ENCODE measurements around the gene UBE2D3.

DNA sequence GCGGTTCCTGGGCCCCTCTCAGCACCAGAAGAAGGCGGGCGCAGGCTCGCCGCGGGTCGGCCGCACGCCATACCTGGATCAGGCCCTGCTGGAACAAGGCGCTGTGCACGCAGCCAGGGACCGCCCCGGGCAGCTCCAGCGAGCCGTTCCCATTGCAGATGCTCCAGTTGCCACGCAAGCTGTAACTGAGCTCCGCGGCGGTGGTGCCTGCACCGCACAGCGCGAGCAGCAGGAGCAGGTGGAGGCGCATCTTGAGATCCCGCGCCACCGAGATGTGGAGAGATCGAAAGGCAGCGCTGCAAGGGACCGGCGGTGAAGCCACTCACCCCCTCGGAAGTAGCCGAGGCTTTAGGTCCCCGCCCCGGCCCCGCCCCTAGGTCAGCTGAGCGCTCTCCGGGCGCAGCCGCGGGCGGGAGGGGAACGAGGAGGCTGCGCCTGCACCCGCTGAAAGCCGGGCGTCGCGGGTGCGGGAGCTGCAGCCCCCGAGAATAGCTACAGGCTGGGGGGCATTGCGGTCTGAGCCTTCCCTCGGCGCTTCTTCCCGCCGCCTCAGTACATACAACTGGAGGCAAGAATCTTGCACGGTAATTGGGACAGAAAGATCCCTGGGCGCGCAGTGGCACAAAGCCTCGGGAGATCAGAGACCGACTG is 66.6 kb downstream of the UBE2D3 start, which contains the start of gene MANBA:
- TF ChIP-seq, protein P1, sequence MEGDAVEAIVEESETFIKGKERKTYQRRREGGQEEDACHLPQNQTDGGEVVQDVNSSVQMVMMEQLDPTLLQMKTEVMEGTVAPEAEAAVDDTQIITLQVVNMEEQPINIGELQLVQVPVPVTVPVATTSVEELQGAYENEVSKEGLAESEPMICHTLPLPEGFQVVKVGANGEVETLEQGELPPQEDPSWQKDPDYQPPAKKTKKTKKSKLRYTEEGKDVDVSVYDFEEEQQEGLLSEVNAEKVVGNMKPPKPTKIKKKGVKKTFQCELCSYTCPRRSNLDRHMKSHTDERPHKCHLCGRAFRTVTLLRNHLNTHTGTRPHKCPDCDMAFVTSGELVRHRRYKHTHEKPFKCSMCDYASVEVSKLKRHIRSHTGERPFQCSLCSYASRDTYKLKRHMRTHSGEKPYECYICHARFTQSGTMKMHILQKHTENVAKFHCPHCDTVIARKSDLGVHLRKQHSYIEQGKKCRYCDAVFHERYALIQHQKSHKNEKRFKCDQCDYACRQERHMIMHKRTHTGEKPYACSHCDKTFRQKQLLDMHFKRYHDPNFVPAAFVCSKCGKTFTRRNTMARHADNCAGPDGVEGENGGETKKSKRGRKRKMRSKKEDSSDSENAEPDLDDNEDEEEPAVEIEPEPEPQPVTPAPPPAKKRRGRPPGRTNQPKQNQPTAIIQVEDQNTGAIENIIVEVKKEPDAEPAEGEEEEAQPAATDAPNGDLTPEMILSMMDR (IDR thresholded peaks at IDR 0.05; ENCODE audit: poor library complexity), result no peak
- TF ChIP-seq EZH2 (IDR thresholded peaks at IDR 0.05; ENCODE audit: borderline replicate concordance), result no peak

All from hepatocyte (in vitro differentiated cells).